ENCODE measurements around the gene TERT.
"Not testable (repeated sequence)": the region's sequence is repeated elsewhere in the genome, so short reads cannot be mapped to it uniquely, and the experiment has no call there.

The TERT gene

GRCh38 chr5:1240496-1241260 lies 54.2 kb downstream of the TERT start:
- no peak for DNase-seq (ENCODE audit: low read depth)

GRCh38 chr5:1239505-1240251 lies 55.2 kb downstream of the TERT start:
- DNase-seq (ENCODE audit: low read depth) = no peak

GRCh38 chr5:1235838-1236237 lies 59.0 kb downstream of the TERT start:
- no peak for DNase-seq (ENCODE audit: low read depth)

GRCh38 chr5:1235379-1235778 lies 59.5 kb downstream of the TERT start:
- no peak for DNase-seq (ENCODE audit: low read depth)

GRCh38 chr5:1232780-1233179 lies 62.1 kb downstream of the TERT start:
- no peak for DNase-seq (ENCODE audit: low read depth)

- DNase-seq (ENCODE audit: low read depth) = no peak
Measured at GRCh38 chr5:1231354-1231905, 63.4 kb downstream of the TERT start.

- no peak for DNase-seq (ENCODE audit: low read depth)
Measured at GRCh38 chr5:1230551-1230950, 64.3 kb downstream of the TERT start.

- no peak for DNase-seq (ENCODE audit: low read depth)
Measured at GRCh38 chr5:1229822-1230221, 65.0 kb downstream of the TERT start.

GRCh38 chr5:1229023-1229422 lies 65.8 kb downstream of the TERT start:
- not testable (repeated sequence) for DNase-seq (ENCODE audit: low read depth)

GRCh38 chr5:1228120-1228519 lies 66.7 kb downstream of the TERT start:
- DNase-seq (ENCODE audit: low read depth) = no peak

- DNase-seq (ENCODE audit: low read depth) = no peak
Measured at GRCh38 chr5:1227667-1228066, 67.2 kb downstream of the TERT start.

GRCh38 chr5:1226839-1227581 lies 67.9 kb downstream of the TERT start:
- no peak for DNase-seq (ENCODE audit: low read depth)

- DNase-seq (ENCODE audit: low read depth) = no peak
Measured at GRCh38 chr5:1226231-1226630, 68.6 kb downstream of the TERT start.

- no peak for DNase-seq (ENCODE audit: low read depth)
Measured at GRCh38 chr5:1225081-1225480, 69.8 kb downstream of the TERT start, which contains the start of gene SLC6A18. SLC6A18 (plus strand) TSS chr5:1225381; CDS start chr5:1225478, 97 bp downstream.

GRCh38 chr5:1224631-1225030 lies 70.2 kb downstream of the TERT start:
- no peak for DNase-seq (ENCODE audit: low read depth)

GRCh38 chr5:1223278-1223670 lies 71.6 kb downstream of the TERT start:
- no peak for DNase-seq (ENCODE audit: low read depth)

- DNase-seq (ENCODE audit: low read depth) = no peak
Measured at GRCh38 chr5:1222621-1223277, 72.1 kb downstream of the TERT start.

- DNase-seq (ENCODE audit: low read depth) = no peak
Measured at GRCh38 chr5:1222147-1222546, 72.7 kb downstream of the TERT start.

- DNase-seq (ENCODE audit: low read depth) = no peak
Measured at GRCh38 chr5:1221721-1222120, 73.1 kb downstream of the TERT start.

- DNase-seq (ENCODE audit: low read depth) = no peak
Measured at GRCh38 chr5:1220831-1221230, 74.0 kb downstream of the TERT start.

GRCh38 chr5:1220351-1220750 lies 74.5 kb downstream of the TERT start:
- no peak for DNase-seq (ENCODE audit: low read depth)

- DNase-seq (ENCODE audit: low read depth) = no peak
Measured at GRCh38 chr5:1219768-1220100, 75.1 kb downstream of the TERT start.
